ENCODE data around the gene LGR5. TPM values are rescaled to one million over a fixed set of nuclear protein-coding genes. Genes with fewer than 3 reads are reported as not detected.

Gene LGR5
- total and polyA plus RNA-seq, 2 donors (not counting 3 experiments of a cell fraction or from before 2014, with no cell fraction given): not detected

- Histone ChIP-seq H3K4me2 (ENCODE audit: insufficient read depth, low read length) (no peak overlapping the region), H3K4me3 (replicated peaks in 1 of 3; ENCODE audit: insufficient read depth in 1 of 3, low read depth in 1 of 3, low read length in 3 of 3) (no peak overlapping the region), H3K9me3 (replicated peaks; ENCODE audit: control insufficient read depth, insufficient read depth, low read length) (no peaks in the 10 kb centered on the region), H3K79me2 (ENCODE audit: control insufficient read depth, insufficient read depth, low read length) (no peaks in the 10 kb centered on the region), H3K27me3 (ENCODE audit: control insufficient read depth in 2 of 2, insufficient read depth in 2 of 2, low read length in 2 of 2) (peaks cover 0 to 14% of the 10 kb centered on the region in 2 experiments), H3K4me1 (ENCODE audit: control insufficient read depth, extremely low read depth, insufficient read depth, low read length) (no peaks in the 10 kb centered on the region), H2AFZ (ENCODE audit: low read depth, low read length) (no peak overlapping the region), H3K9me1 (replicated peaks; ENCODE audit: control insufficient read depth, extremely low read depth, insufficient read depth, low read length) (no peaks in the 10 kb centered on the region), H4K20me1 (replicated peaks; ENCODE audit: control insufficient read depth, extremely low read depth, insufficient read depth, low read length) (no peaks in the 10 kb centered on the region), H3K36me3 (ENCODE audit: control insufficient read depth in 2 of 2, extremely low read depth in 1 of 2, insufficient read depth in 2 of 2, low read length in 2 of 2) (no peaks in the 10 kb centered on the region), H3K27ac (ENCODE audit: insufficient read depth, low read depth, low read length) (no peak overlapping the region), H3K9ac (replicated peaks; ENCODE audit: extremely low read depth, insufficient read depth, low read length) (no peak overlapping the region)
- no TSS peak for BruUV-seq (replicated peaks)
- DNase-seq (ENCODE audit: low read depth, low spot score) (no peak), FAIRE-seq (no peak)
- intact Hi-C loops (cut with micrococcal nuclease): no loop called here
- dilution Hi-C loops (cut with MboI; ENCODE audit: extremely low pct_ligation_motif_present, low sequenced_read_pairs): no loop called here
- CTCF ChIA-PET: interaction anchor here (0.6 to 2.0 kb wide), 3 partner anchors 10 to 321 kb away, joined by 3 to 10 read pairs (median 4); no protein-coding TSS in a partner anchor
- no peak for TF ChIP-seq POLR2AphosphoS5 (IDR thresholded peaks at IDR 0.05; ENCODE audit: insufficient read depth, low read depth, low read length)
- no peak for TF ChIP-seq POLR2A (IDR thresholded peaks at IDR 0.05; ENCODE audit: low read depth, low read length)
- no peak for TF ChIP-seq JUN (IDR thresholded peaks at IDR 0.05; ENCODE audit: borderline replicate concordance, insufficient read depth, insufficient read length, low read depth)
- TF ChIP-seq, protein P1, sequence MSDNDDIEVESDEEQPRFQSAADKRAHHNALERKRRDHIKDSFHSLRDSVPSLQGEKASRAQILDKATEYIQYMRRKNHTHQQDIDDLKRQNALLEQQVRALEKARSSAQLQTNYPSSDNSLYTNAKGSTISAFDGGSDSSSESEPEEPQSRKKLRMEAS (IDR thresholded peaks at IDR 0.05; ENCODE audit: insufficient read depth, insufficient read length): no peak
- TF ChIP-seq MYC (IDR thresholded peaks at IDR 0.05; ENCODE audit: low read depth, low read length): no peak
- no peak for TF ChIP-seq EZH2 (IDR thresholded peaks at IDR 0.05; ENCODE audit: borderline replicate concordance, low read depth, low read length, severe bottlenecking)
- POLR2A ChIA-PET: no interaction called here
These were observed 13.9 kb upstream of the LGR5 start for GRCh38 chr12:71425568-71426299.

Data from endothelial cell of umbilical vein (primary cell).